ENCODE results near the gene THPO.

The THPO gene

DNA sequence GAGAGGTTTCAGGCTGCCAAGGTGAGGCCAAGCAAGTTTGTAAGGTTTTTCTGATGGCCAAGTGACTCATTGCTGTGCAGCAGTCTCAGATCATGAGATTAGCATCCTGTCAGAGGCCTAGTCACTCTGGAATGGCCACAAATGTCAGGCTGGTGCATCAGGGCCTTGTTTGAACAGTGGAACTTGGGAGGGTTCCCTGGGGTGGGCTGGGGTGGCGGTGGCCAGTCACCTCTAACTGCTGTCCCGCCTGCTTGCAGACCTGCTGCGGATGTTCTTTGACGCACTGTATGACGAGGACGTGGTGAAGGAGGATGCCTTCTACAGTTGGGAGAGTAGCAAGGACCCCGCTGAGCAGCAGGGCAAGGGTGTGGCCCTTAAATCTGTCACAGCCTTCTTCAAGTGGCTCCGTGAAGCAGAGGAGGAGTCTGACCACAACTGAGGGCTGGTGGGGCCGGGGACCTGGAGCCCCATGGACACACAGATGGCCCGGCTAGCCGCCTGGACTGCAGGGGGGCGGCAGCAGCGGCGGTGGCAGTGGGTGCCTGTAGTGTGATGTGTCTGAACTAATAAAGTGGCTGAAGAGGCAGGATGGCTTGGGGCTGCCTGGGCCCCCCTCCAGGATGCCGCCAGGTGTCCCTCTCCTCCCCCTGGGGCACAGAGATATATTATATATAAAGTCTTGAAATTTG, 43.4 kb downstream of the THPO start:
- no peak for TF ChIP-seq CTCF (IDR thresholded peaks at IDR 0.05; ENCODE audit: control extremely low read depth, extremely low read depth, low read depth, missing control alignments)
- POLR2A ChIA-PET: no interaction called here
- CTCF ChIA-PET: no interaction called here
- DNase-seq (ENCODE audit: extremely low spot score): no peak

GRCh38 chr3:184333700-184334099, 44.3 kb downstream of the THPO start:
- TF ChIP-seq CTCF (IDR thresholded peaks at IDR 0.05; ENCODE audit: control extremely low read depth, extremely low read depth, low read depth, missing control alignments): no peak
- POLR2A ChIA-PET: no interaction called here
- CTCF ChIA-PET: no interaction called here
- no peak for DNase-seq (ENCODE audit: extremely low spot score)

DNA sequence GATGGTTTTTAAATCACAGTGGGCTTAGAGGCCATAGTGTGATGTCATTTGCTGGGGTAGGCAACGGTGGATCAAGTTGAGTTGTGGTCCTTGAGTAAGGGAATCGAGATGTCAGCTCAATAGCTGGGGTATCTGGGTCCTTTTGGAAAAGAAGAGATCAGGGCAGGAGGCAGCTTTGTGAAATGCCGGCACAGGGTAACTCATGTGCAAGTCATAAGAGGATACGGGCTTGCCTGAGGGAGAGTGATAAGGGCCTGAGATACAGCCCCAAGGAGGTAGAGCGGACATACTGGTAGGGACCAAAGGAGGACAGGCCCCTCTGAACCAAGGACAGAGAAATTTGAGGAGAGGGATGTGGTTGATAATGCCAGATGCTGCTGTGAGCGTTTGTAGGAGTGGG, 44.8 kb downstream of the THPO start:
- DNase-seq (ENCODE audit: extremely low spot score): no peak
- TF ChIP-seq CTCF (IDR thresholded peaks at IDR 0.05; ENCODE audit: control extremely low read depth, extremely low read depth, low read depth, missing control alignments): no peak
- ChIA-PET POLR2A (no interaction called here), CTCF (no interaction called here)

- CTCF ChIA-PET: no interaction called here
- no peak for DNase-seq (ENCODE audit: extremely low spot score)
- TF ChIP-seq CTCF (IDR thresholded peaks at IDR 0.05; ENCODE audit: control extremely low read depth, extremely low read depth, low read depth, missing control alignments): no peak
- POLR2A ChIA-PET: no interaction called here
Measured at GRCh38 chr3:184332370-184333090, 45.5 kb downstream of the THPO start.

GRCh38 chr3:184328516-184328915, 49.5 kb downstream of the THPO start:
- no peak for DNase-seq (ENCODE audit: extremely low spot score)
- ChIA-PET POLR2A (interaction anchor here (1.3 kb wide), 1 partner anchor 10 kb away, joined by 3 read pairs; no protein-coding TSS in a partner anchor), CTCF (interaction anchor here (0.9 kb wide), 1 partner anchor 420 kb away, joined by 3 read pairs; no protein-coding TSS in a partner anchor)
- TF ChIP-seq CTCF (IDR thresholded peaks at IDR 0.05; ENCODE audit: control extremely low read depth, extremely low read depth, low read depth, missing control alignments): no peak

DNA sequence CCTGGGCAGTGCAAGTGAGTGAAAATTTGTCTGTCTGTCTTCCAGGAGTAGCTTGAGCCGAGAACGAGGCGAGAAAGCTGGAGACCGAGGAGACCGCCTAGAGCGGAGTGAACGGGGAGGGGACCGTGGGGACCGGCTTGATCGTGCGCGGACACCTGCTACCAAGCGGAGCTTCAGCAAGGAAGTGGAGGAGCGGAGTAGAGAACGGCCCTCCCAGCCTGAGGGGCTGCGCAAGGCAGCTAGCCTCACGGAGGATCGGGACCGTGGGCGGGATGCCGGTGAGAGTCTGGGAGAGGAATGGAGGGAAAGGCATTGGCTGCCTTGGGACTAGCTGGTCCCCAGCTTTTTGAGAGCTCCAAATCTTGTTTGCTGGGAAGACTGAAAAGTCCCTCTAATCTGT, 50.8 kb downstream of the THPO start:
- POLR2A ChIA-PET: interaction anchor here (1.1 to 1.3 kb wide), 3 partner anchors 9 to 11 kb away, joined by 3 to 5 read pairs (median 3); partner anchors contain the start of gene FAM131A
- TF ChIP-seq CTCF (IDR thresholded peaks at IDR 0.05; ENCODE audit: control extremely low read depth, extremely low read depth, low read depth, missing control alignments): no peak
- DNase-seq (ENCODE audit: extremely low spot score): no peak
- CTCF ChIA-PET: interaction anchor here (1.2 to 1.6 kb wide), 3 partner anchors 12 to 26 kb away, joined by 3 to 5 read pairs (median 4); no protein-coding TSS in a partner anchor

Data from GM10248 (cell line).